Measurements from ENCODE around the gene FBXL16. TPM values are rescaled to one million over a fixed set of nuclear protein-coding genes. Genes with fewer than 3 reads are reported as not detected.

Gene FBXL16
- total RNA-seq, 1 experiment from 2014 or later = 1.0 TPM

Other genes starting within 250 kb of the FBXL16 start
- gene CAPN15, start 178.1 kb downstream of the FBXL16 start, total RNA-seq (2014; rRNA removed; shearing (Covaris generic)) = 4.4 and 8.3 TPM in 2 replicates
- not detected in 2 replicates for gene PRR35, start 145.4 kb downstream of the FBXL16 start, total RNA-seq (2014; rRNA removed; shearing (Covaris generic))
- gene NHLRC4, start 138.8 kb downstream of the FBXL16 start, total RNA-seq (2014; rRNA removed; shearing (Covaris generic)) = 0.06 and 0.43 TPM in 2 replicates
- 7.6 and 7.7 TPM in 2 replicates for gene PIGQ, start 135.8 kb downstream of the FBXL16 start, total RNA-seq (2014; rRNA removed; shearing (Covaris generic))
- gene RAB40C, start 115.7 kb downstream of the FBXL16 start, total RNA-seq (2014; rRNA removed; shearing (Covaris generic)) = 4.4 and 5.1 TPM in 2 replicates
- gene WFIKKN1, start 74.8 kb downstream of the FBXL16 start, total RNA-seq (2014; rRNA removed; shearing (Covaris generic)) = not detected in 2 replicates
- 85.7 and 112 TPM in 2 replicates for gene METTL26, start 69.5 kb downstream of the FBXL16 start, total RNA-seq (2014; rRNA removed; shearing (Covaris generic))
- 11.9 and 14.5 TPM in 2 replicates for gene MCRIP2, start 64.0 kb downstream of the FBXL16 start, total RNA-seq (2014; rRNA removed; shearing (Covaris generic))
- 2.5 and 4.8 TPM in 2 replicates for gene WDR90, start 56.4 kb downstream of the FBXL16 start, total RNA-seq (2014; rRNA removed; shearing (Covaris generic))
- gene RHOT2, start 37.7 kb downstream of the FBXL16 start, total RNA-seq (2014; rRNA removed; shearing (Covaris generic)) = 6.5 and 32.0 TPM in 2 replicates
- gene RHBDL1, start 30.1 kb downstream of the FBXL16 start, total RNA-seq (2014; rRNA removed; shearing (Covaris generic)) = 0.31 and 3.8 TPM in 2 replicates
- 102 and 123 TPM in 2 replicates for gene STUB1, start 25.4 kb downstream of the FBXL16 start, total RNA-seq (2014; rRNA removed; shearing (Covaris generic))
- 11.3 and 18.1 TPM in 2 replicates for gene JMJD8, start 21.5 kb downstream of the FBXL16 start, total RNA-seq (2014; rRNA removed; shearing (Covaris generic))
- 0.86 and 0.99 TPM in 2 replicates for gene WDR24, start 15.4 kb downstream of the FBXL16 start, total RNA-seq (2014; rRNA removed; shearing (Covaris generic))
- 21.4 and 58.1 TPM in 2 replicates for gene METRN, start 9.3 kb upstream of the FBXL16 start, total RNA-seq (2014; rRNA removed; shearing (Covaris generic))
- gene ANTKMT, start 15.3 kb upstream of the FBXL16 start, total RNA-seq (2014; rRNA removed; shearing (Covaris generic)) = 10.9 and 22.8 TPM in 2 replicates
- gene CCDC78, start 20.6 kb upstream of the FBXL16 start, total RNA-seq (2014; rRNA removed; shearing (Covaris generic)) = 0.23 TPM in 1 of 2 replicates, not detected in the other
- 4.1 and 14.5 TPM in 2 replicates for gene HAGHL, start 21.3 kb upstream of the FBXL16 start, total RNA-seq (2014; rRNA removed; shearing (Covaris generic))
- 15.0 and 18.5 TPM in 2 replicates for gene CIAO3, start 35.2 kb upstream of the FBXL16 start, total RNA-seq (2014; rRNA removed; shearing (Covaris generic))
- gene MSLN, start 54.9 kb upstream of the FBXL16 start, total RNA-seq (2014; rRNA removed; shearing (Covaris generic)) = not detected in 2 replicates
- gene RPUSD1, start 82.6 kb upstream of the FBXL16 start, total RNA-seq (2014; rRNA removed; shearing (Covaris generic)) = 18.6 and 19.6 TPM in 2 replicates
- 6.1 and 7.9 TPM in 2 replicates for gene CHTF18, start 82.8 kb upstream of the FBXL16 start, total RNA-seq (2014; rRNA removed; shearing (Covaris generic))
- not detected in 2 replicates for gene GNG13, start 94.9 kb upstream of the FBXL16 start, total RNA-seq (2014; rRNA removed; shearing (Covaris generic))

Data from H4 (cell line).